ENCODE results near the gene MEGF6. TPM values are rescaled to one million over a fixed set of nuclear protein-coding genes. Genes with fewer than 3 reads are reported as not detected.

Gene MEGF6
- total RNA-seq, 1 donor: 102 TPM

DNA sequence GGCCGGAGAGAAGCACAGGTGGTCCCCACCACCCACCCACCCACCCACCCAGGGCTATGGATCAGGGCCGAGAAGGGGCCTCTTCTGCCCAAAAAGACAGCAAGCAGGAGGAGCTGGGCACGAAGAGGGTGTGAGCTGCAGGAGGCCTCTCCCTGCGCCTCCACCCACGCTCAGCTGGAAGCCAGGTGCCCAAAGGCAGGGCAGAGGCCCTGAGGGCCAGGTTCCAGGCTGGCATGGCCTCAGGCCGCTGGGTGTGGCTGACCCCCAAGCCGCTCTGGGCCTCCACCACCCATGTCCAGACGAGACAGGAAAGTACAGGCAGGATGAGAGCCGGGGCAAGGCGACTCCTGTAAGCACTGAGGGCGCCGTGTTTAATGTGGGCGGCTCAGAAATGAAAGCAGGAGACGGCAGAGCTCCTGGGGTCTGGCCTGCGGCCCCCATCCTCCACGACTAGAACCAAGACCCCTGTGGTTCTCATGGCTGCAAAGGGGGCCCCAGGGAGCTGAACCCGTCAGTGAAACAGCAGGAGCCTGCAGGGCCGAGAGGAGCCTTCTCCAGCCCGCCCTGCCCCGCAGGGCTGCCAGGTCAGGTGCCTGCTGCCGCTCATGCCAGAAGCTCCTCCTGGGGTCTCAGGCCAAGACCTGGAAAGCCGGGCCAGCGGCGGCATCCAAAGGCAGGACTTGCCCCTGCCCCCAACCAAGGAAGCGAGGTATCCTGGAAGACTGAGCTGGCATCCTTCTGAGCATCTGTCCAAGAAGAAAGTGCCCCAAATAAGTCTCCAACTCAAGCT lies 56.0 kb downstream of the MEGF6 start:
- no peak for DNase-seq (ENCODE audit: low read depth)
- TF ChIP-seq, protein P1, sequence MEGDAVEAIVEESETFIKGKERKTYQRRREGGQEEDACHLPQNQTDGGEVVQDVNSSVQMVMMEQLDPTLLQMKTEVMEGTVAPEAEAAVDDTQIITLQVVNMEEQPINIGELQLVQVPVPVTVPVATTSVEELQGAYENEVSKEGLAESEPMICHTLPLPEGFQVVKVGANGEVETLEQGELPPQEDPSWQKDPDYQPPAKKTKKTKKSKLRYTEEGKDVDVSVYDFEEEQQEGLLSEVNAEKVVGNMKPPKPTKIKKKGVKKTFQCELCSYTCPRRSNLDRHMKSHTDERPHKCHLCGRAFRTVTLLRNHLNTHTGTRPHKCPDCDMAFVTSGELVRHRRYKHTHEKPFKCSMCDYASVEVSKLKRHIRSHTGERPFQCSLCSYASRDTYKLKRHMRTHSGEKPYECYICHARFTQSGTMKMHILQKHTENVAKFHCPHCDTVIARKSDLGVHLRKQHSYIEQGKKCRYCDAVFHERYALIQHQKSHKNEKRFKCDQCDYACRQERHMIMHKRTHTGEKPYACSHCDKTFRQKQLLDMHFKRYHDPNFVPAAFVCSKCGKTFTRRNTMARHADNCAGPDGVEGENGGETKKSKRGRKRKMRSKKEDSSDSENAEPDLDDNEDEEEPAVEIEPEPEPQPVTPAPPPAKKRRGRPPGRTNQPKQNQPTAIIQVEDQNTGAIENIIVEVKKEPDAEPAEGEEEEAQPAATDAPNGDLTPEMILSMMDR (IDR thresholded peaks at IDR 0.05; ENCODE audit: insufficient read depth, low read length): no peak
- H3K4me3 ChIP-seq (ENCODE audit: low read depth, low read length): no peak overlapping the region

DNA sequence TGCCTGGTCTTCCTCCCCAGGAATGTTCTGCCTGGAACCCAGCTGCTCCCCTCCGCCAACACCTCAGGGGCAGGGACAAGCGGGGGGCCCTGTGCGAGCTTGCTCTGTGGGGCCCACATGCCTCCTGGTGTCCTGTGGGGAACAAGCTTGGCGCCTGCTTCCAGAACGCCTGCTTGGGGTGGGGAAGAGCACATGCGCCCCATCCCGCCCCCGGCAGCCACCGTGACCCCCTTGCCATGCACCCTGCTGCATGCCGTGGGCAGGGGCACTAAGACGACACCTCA lies 57.4 kb downstream of the MEGF6 start:
- H3K4me3 ChIP-seq (ENCODE audit: low read depth, low read length): no peak overlapping the region
- TF ChIP-seq, protein P1 (IDR thresholded peaks at IDR 0.05; ENCODE audit: insufficient read depth, low read length): no peak
- DNase-seq (ENCODE audit: low read depth): no peak

- no peak overlapping the region for H3K4me3 ChIP-seq (ENCODE audit: low read depth, low read length)
- peak; percentile 36 for DNase-seq (ENCODE audit: low read depth)
- TF ChIP-seq, protein P1 (IDR thresholded peaks at IDR 0.05; ENCODE audit: insufficient read depth, low read length): no peak
Measured at GRCh38 chr1:3553166-3553939, 58.0 kb downstream of the MEGF6 start.

DNA sequence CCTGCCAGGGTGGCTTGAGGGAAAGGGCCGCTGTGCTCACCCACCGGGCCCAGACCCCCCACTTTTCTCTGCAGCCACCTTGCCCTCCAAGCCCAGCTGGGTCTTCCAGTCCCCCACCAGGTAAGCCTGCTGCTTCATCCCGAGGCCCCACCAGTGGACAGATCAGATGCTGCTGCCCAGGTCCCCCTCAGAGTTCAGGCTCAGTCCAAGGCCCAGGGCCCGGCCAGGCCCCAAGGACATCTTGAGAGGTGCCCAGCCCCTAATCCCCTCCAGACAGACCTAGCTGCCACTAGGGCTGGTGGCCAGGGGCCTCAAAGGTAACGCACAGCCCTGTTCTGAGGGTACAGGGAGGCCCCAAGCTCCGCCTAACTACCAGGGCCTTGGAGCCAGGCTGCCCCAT lies 58.6 kb downstream of the MEGF6 start:
- TF ChIP-seq, protein P1 (IDR thresholded peaks at IDR 0.05; ENCODE audit: insufficient read depth, low read length): no peak

DNA sequence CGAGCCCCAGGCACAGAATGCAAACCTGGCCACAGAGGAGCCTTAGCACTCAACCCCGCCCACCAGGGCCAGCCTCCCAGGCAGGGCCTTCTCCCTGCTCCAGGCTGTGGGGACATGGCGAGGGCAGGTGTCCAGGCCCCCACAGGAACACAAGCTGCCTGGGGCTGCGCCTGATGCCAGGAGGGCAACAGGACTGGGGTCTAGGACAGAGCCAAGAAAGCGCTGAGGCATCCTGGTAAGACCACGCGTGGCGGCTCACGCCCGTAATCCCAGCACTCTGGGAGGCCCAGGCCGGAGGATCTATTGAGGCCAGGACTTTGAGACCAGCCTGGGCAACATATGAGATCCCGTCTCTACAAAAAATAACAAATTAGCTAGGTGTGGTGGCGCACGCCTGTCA lies 59.1 kb downstream of the MEGF6 start:
- TF ChIP-seq, protein P1 (IDR thresholded peaks at IDR 0.05; ENCODE audit: insufficient read depth, low read length): no peak
- no peak overlapping the region for H3K4me3 ChIP-seq (ENCODE audit: low read depth, low read length)
- DNase-seq (ENCODE audit: low read depth): no peak

More for the DNA sequence above, 58.6 kb downstream of the MEGF6 start:
- no peak for DNase-seq (ENCODE audit: low read depth)
- no peak overlapping the region for H3K4me3 ChIP-seq (ENCODE audit: low read depth, low read length)

DNA sequence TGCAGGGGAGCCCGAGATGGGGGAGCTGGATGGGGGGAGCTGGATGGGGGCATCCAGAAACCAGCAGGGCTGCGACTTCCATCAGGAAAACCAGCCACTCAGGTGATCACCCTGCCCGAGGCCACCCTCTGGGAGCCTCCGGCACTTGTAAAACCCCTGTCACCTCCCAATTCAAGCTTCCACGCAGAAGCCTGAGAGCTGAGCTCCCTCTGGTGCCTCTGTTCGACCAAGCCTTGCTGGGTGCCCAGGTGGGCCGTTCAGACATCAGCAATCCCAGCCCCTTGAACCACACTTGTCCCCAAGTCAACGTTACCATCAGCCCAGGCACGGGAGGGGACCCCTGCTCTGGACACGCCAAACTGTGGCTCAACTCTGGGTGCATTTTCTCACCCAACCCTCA lies 59.6 kb downstream of the MEGF6 start:
- TF ChIP-seq, protein P1 (IDR thresholded peaks at IDR 0.05; ENCODE audit: insufficient read depth, low read length): no peak
- no peak overlapping the region for H3K4me3 ChIP-seq (ENCODE audit: low read depth, low read length)
- no peak for DNase-seq (ENCODE audit: low read depth)
